GM18868 (cell line): ENCODE results near the gene STAC3.
"Not testable (repeated sequence)": the region's sequence is repeated elsewhere in the genome, so short reads cannot be mapped to it uniquely, and the experiment has no call there.

ENCODE experiments used
- ATAC-seq: cut with Tn5 transposase; IDR thresholded peaks from one replicate; pipeline ENCODE4 v1.9.1; 2021; ENCODE audit warnings: mild to moderate bottlenecking, moderate library complexity; ENCODE audit not compliant: unreplicated experiment

The STAC3 gene

GRCh38 chr12:57250956-57251355, at the start of gene STAC3:
TSS of gene STAC3 (minus strand) at chr12:57251187. CDS start at chr12:57249636, 1,551 bp downstream.
- ATAC-seq = no peak

- no peak for ATAC-seq
These were observed 48.6 kb upstream of the STAC3 start for GRCh38 chr12:57299514-57300016.

- no peak for ATAC-seq
These were observed 45.3 kb upstream of the STAC3 start for GRCh38 chr12:57296291-57296690.

GRCh38 chr12:57282073-57282472, 31.1 kb upstream of the STAC3 start:
- not testable (repeated sequence) for ATAC-seq

GRCh38 chr12:57280211-57281062, 29.4 kb upstream of the STAC3 start:
- ATAC-seq = peak; percentile 97

GRCh38 chr12:57278465-57279381, 27.7 kb upstream of the STAC3 start:
- ATAC-seq = no peak

GRCh38 chr12:57276935-57277563, 26.1 kb upstream of the STAC3 start:
- ATAC-seq = no peak

GRCh38 chr12:57276233-57276632, 25.2 kb upstream of the STAC3 start:
- not testable (repeated sequence) for ATAC-seq

- ATAC-seq = no peak
These were observed 22.5 kb upstream of the STAC3 start for GRCh38 chr12:57273516-57273915.

GRCh38 chr12:57272337-57273151, 21.6 kb upstream of the STAC3 start:
- no peak for ATAC-seq

- ATAC-seq = no peak
These were observed 20.0 kb upstream of the STAC3 start for GRCh38 chr12:57270966-57271470.

GRCh38 chr12:57268264-57268663, 17.3 kb upstream of the STAC3 start:
- no peak for ATAC-seq

- ATAC-seq = no peak
These were observed 15.7 kb upstream of the STAC3 start for GRCh38 chr12:57266681-57267080.

GRCh38 chr12:57263096-57263495, 12.1 kb upstream of the STAC3 start:
- no peak for ATAC-seq

- ATAC-seq = no peak
These were observed 11.3 kb upstream of the STAC3 start for GRCh38 chr12:57262126-57262822.

GRCh38 chr12:57261428-57261865, 10.5 kb upstream of the STAC3 start:
- no peak for ATAC-seq

GRCh38 chr12:57260366-57260765, 9.4 kb upstream of the STAC3 start:
- ATAC-seq = no peak

GRCh38 chr12:57258977-57259970, 8.3 kb upstream of the STAC3 start:
- no peak for ATAC-seq
